Mesenteric fat pad (tissue), 1 donor: ENCODE results near the gene PCDHGB4. TPM values are rescaled to one million over a fixed set of nuclear protein-coding genes. Genes with fewer than 3 reads are reported as not detected.
"Not testable (repeated sequence)": the region's sequence is repeated elsewhere in the genome, so short reads cannot be mapped to it uniquely, and the experiment has no call there.

Experiments
- DNase-seq: peaks from one replicate; pipeline ENCODE4 v3.0.0-alpha.2; 2020; ENCODE audit warnings: low spot score
- long read RNA-seq: library from polyadenylated mRNA; unstranded; transcript quantifications from one replicate; pipeline ENCODE4 v2.0.0, GENCODE V29; 2020
- total RNA-seq: library from RNA; stranded (reverse); fragmentation: NEBNext Ultra II Directional; extraction: Animal tissue kit (Norgen Biotek cat#: 25700); gene quantifications from one replicate; pipeline ENCODE4 v1.2.1, GENCODE V29; 2021
- donor health status: DM: yes; HTN: yes; CAD: no.

PCDHGB4 gene
- 3.2 TPM for total RNA-seq
- long read RNA-seq, full-length matches to known transcripts: 2 of 2 reads
- long read RNA-seq, partial matches to known transcripts: 0 of 2 reads
- long read RNA-seq, other reads (novel, unspliced or antisense): 0 of 2 reads

DNA sequence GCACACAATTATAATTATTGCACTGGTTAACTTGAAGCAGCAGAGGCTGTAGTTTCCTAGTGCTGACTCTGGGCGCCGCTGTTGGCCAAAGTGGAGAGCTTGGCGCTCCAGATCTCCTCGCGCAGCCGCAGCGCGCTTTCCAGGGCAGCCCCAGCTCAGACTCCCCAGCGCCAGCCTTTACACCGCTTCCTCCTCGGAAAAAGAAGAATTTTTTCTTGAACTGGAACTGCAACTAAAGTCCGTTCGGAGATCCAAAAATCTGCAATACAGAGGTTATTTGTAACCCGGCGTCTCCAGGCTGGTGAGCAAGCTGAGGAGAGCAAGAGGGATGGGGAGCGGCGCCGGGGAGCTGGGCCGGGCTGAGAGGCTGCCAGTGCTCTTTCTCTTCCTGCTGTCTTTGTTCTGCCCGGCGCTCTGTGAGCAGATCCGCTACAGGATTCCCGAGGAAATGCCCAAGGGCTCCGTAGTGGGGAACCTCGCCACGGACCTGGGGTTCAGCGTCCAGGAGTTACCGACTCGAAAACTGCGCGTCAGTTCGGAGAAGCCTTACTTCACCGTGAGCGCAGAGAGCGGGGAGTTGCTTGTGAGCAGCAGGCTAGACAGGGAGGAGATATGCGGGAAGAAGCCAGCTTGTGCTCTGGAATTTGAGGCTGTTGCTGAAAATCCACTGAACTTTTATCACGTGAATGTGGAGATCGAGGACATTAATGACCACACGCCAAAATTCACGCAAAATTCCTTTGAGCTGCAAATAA is at the start of gene PCDHGB4:
Gene PCDHGB4 (plus strand): TSS at position 142 of the 755 bp plus-strand sequence. CDS start 187 bp downstream, at position 329.
- DNase-seq: not testable (repeated sequence)

- DNase-seq: no peak
Observed at GRCh38 chr5:141338538-141339306, 48.8 kb upstream of the PCDHGB4 start, which contains the start of gene PCDHGA2. TSS of gene PCDHGA2 (plus strand) at chr5:141338760.

GRCh38 chr5:141340781-141341354 is 46.6 kb upstream of the PCDHGB4 start:
- DNase-seq: not testable (repeated sequence)

- no peak for DNase-seq
Observed at GRCh38 chr5:141342773-141343172, 44.7 kb upstream of the PCDHGB4 start.

GRCh38 chr5:141343242-141343952 is 44.1 kb upstream of the PCDHGB4 start, which contains the start of gene PCDHGA3:
TSS of gene PCDHGA3 (plus strand) at chr5:141343829. CDS start at chr5:141344034, 205 bp downstream.
- DNase-seq: no peak

DNA sequence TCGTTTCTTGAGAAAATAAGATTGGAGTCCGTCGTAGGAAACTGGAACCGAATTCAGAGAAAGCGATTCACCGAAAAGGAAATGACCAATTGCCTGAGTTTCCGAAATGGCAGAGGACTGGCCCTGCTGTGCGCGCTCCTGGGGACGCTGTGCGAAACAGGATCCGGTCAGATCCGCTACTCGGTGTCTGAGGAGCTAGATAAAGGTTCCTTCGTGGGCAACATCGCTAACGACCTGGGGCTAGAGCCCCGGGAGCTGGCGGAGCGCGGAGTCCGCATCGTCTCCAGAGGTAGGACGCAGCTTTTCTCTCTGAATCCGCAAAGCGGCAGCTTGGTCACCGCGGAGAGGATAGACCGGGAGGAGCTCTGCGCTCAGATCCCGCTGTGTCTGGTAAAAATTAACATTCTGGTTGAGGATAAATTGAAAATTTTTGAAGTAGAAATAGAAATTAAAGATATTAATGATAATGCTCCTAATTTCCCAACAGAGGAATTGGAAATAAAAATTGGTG is 43.5 kb upstream of the PCDHGB4 start:
- DNase-seq: no peak

DNA sequence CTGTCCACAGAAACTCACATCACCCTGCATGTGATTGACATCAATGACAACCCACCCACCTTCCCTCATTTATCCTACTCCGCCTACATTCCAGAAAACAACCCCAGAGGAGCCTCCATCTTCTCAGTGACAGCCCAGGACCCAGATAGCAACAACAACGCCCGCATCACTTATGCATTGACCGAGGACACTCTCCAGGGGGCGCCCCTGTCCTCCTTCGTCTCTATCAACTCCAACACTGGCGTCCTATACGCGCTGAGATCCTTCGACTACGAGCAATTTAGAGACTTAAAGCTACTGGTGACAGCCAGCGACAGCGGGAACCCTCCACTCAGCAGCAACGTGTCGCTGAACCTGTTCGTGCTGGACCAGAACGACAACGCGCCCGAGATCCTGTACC is 42.2 kb upstream of the PCDHGB4 start:
- DNase-seq: no peak

- not testable (repeated sequence) for DNase-seq
Observed at GRCh38 chr5:141346017-141346416, 41.5 kb upstream of the PCDHGB4 start.

- DNase-seq: peak; percentile 65
Observed at GRCh38 chr5:141349917-141350619, 37.4 kb upstream of the PCDHGB4 start, which contains the start of gene PCDHGB1. TSS of gene PCDHGB1 (plus strand) at chr5:141350099. CDS start at chr5:141350261, 162 bp downstream.

DNA sequence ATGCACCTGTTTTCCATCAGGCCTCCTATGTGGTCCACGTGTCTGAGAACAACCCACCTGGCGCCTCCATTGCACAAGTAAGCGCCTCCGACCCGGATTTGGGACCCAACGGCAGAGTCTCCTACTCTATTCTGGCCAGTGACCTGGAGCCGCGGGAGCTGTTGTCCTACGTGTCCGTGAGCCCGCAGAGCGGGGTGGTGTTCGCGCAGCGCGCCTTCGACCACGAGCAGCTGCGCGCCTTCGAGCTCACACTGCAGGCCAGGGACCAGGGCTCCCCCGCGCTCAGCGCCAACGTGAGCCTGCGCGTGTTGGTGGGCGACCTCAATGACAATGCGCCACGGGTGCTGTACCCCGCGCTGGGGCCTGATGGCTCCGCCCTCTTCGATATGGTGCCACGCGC is 35.9 kb upstream of the PCDHGB4 start:
- peak; percentile 74 for DNase-seq

DNA sequence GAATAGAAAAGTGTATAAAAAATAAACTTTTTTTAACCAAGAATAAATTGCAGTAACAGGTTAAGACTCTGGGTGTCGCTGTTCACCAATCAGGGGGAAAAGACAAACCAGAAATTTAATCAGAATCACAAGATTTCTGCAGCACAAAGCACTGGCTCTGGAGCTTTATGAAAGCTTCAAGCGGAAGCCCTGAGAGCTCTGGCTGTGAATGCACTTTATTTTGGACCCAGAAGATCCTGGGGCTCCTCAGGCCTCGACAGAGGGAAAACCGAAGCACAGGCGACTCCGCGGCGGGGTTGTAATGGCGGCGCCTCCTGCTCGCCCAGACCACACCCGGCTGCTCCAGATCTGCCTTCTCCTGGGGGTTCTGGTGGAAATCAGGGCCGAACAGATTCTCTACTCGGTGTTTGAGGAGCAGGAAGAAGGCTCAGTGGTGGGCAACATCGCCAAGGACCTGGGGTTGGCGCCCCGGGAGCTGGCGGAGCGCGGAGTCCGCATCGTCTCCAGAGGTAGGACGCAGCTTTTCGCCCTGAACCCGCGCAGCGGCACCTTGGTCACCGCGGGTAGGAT is 32.5 kb upstream of the PCDHGB4 start, which contains the start of gene PCDHGA4:
Gene PCDHGA4 (plus strand): TSS at position 122 of the 570 bp plus-strand sequence. CDS start 87 bp downstream, at position 209.
- peak; percentile 78 for DNase-seq

- DNase-seq: peak; percentile 65
Observed at GRCh38 chr5:141355641-141356040, 31.9 kb upstream of the PCDHGB4 start.

- no peak for DNase-seq
Observed at GRCh38 chr5:141356133-141356532, 31.4 kb upstream of the PCDHGB4 start.

GRCh38 chr5:141356950-141357349 is 30.5 kb upstream of the PCDHGB4 start:
- peak; percentile 86 for DNase-seq

- DNase-seq: peak; percentile 79
Observed at GRCh38 chr5:141359790-141360426, 27.6 kb upstream of the PCDHGB4 start, which contains the start of gene PCDHGB2. TSS of gene PCDHGB2 (plus strand) at chr5:141359994. CDS start at chr5:141360136, 142 bp downstream.

DNA sequence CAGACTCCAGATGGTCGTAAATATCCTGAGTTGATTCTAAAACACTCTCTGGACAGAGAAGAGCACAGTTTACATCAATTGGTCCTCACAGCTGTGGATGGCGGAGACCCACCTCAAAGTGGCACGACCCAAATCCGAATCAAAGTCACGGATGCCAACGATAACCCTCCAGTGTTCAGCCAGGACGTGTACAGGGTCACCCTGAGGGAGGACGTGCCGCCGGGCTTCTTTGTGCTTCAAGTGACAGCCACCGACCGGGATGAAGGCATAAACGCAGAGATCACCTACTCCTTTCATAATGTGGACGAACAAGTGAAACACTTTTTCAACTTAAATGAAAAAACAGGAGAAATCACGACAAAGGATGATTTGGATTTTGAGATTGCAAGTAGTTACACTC is 26.8 kb upstream of the PCDHGB4 start:
- peak; percentile 74 for DNase-seq

- DNase-seq: no peak
Observed at GRCh38 chr5:141362719-141363118, 24.8 kb upstream of the PCDHGB4 start.

DNA sequence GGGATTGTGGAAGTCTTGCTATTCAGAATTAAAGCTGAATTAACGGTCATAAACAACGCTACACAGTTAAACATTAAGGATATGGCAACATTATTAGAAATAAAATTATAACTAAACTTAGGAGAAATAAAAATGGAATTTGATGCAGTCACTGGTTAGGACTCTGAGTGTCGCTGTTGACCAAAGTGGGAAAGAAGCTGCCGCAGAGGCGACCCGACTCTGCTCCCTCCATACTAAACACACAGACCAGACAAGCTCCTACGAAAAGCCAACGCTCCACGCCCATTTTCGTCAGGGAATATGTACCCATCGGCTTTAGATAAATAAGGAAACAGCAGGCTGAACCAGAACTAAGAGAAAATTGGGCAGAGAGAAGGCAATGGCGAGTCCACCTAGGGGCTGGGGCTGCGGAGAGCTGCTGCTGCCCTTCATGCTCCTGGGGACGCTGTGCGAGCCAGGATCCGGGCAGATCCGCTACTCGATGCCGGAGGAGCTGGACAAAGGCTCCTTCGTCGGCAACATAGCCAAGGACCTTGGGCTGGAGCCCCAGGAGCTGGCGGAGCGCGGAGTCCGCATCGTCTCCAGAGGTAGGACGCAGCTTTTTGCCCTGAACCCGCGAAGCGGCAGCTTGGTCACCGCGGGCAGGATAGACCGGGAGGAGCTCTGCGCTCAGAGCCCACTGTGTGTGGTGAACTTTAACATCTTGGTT is 23.4 kb upstream of the PCDHGB4 start, which contains the start of gene PCDHGA5:
Gene PCDHGA5 (plus strand): TSS at position 211 of the 709 bp plus-strand sequence. CDS start 169 bp downstream, at position 380.
- peak; percentile 84 for DNase-seq
